Measurements from ENCODE around the gene FOSB. TPM values are rescaled to one million over a fixed set of nuclear protein-coding genes. Genes with fewer than 3 reads are reported as not detected.
A peak's percentile ranks its signal among the peaks of the same experiment; 100 is the strongest.

FOSB gene
- total and polyA plus RNA-seq, 4 donors: 0.18 to 1.3 (median 0.40) TPM

DNA sequence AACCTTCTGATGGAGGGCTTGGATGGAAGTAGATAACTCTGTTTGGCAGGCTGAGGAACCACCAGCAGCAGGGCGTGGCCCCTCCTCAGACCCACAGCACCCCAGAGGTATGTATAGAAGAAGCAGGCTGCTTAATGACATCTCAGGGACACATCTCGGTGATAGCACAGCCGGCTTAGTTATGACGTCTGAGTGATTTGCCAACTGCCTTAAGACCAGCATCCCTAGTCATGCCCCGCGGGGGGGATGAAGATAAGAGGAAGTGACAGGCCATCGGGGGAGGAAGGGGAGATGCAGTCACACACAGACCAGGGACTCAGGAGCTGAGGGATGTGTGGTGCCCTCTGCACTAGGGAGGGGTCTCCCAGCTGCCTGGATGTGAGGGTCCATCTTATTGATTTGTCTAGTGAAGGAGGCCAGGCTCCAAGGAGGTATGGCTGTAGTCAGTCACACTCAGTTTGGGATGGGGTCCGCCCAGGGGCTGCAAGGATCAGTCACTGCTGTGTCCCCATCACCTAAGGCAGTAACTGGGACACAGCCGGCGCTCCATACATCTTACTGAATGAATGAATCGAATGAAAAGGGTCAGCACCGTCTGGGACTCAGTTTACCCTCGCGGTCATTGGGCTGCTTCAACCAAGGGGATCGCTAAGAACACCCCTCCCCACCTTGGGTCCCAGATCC, 24.9 kb upstream of the FOSB start (continued):
- no peak for TF ChIP-seq YY1 (IDR thresholded peaks at IDR 0.05)

DNA sequence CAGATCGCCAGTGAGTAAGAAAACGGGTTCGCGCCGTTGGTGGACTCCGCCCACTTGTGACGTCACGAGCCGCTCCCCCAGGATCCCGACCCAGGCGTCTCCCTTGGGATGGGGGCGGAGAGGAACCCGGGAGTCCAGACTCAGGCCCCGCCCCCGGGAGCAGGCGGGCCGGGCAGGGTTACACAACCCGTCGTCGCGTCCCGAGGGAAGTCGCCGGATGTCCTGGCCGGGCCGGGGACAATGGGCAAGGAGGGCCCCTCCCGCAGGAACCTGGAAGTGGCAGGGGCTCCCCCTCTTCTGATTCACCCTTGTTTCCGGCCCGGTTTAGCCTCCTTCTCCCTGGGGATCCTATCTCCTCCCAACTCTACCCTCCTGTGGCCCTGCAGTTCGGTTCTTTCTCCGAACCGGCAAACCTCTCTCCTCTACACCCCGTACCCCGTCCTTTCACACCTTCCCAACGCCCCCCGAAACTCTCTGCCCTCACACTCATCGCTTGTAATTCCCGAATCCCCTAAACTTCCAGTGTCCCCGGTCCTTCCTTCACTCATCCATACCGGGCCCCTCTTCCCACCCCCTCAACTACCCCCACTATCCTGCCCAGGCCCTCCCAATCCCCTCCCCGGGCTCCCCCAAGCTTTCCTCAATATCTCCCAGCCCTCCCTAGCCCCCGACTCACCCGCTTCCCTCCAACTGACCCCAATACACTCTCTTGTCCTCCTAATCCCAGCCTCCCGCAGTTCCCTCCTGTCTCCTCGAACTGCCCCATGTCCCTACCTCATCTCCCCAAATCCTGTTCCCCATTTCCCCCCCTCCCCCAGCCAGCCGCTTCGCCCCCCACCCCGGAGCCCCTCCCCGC, 24.1 kb upstream of the FOSB start:
- H3K4me1 ChIP-seq (ENCODE audit: control insufficient read depth in 4 of 4, insufficient read depth in 4 of 4, low read length in 3 of 4): peaks cover 4 to 17% (median 9%) of the 10 kb centered on the region in 4 donors

More for the DNA sequence above, 24.1 kb upstream of the FOSB start:
- Histone ChIP-seq H3K4me3 (ENCODE audit: low read depth in 1 of 3, low read length in 3 of 3) (peak overlapping the region in 2 of 3 donors; percentile 48), H3K36me3 (ENCODE audit: control insufficient read depth in 4 of 4, insufficient read depth in 3 of 4, low read depth in 1 of 4, low read length in 3 of 4) (no peaks in the 10 kb centered on the region), H3K9ac (ENCODE audit: low read depth in 1 of 2, low read length in 2 of 2) (peak overlapping the region; percentile 40 to 64), H3K27me3 (ENCODE audit: control insufficient read depth in 4 of 4, insufficient read depth in 4 of 4, low read length in 3 of 4) (no peaks in the 10 kb centered on the region), H3K9me3 (ENCODE audit: control insufficient read depth in 4 of 4, low read length in 3 of 4) (no peaks in the 10 kb centered on the region), H3K27ac (ENCODE audit: low read depth in 1 of 2, low read length in 2 of 2) (peak overlapping the region; percentile 67 to 79)
- TF ChIP-seq, protein P1, sequence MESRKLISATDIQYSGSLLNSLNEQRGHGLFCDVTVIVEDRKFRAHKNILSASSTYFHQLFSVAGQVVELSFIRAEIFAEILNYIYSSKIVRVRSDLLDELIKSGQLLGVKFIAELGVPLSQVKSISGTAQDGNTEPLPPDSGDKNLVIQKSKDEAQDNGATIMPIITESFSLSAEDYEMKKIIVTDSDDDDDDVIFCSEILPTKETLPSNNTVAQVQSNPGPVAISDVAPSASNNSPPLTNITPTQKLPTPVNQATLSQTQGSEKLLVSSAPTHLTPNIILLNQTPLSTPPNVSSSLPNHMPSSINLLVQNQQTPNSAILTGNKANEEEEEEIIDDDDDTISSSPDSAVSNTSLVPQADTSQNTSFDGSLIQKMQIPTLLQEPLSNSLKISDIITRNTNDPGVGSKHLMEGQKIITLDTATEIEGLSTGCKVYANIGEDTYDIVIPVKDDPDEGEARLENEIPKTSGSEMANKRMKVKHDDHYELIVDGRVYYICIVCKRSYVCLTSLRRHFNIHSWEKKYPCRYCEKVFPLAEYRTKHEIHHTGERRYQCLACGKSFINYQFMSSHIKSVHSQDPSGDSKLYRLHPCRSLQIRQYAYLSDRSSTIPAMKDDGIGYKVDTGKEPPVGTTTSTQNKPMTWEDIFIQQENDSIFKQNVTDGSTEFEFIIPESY (IDR thresholded peaks at IDR 0.05): no peak
- TF ChIP-seq YY1 (IDR thresholded peaks at IDR 0.05) (peak; percentile 33), HNF4G (IDR thresholded peaks at IDR 0.05) (no peak), FOXA1 (IDR thresholded peaks at IDR 0.05) (no peak), HNF4A (conservative IDR thresholded peaks at IDR 0.05) (peak; percentile 55 to 63), GABPA (IDR thresholded peaks at IDR 0.05 in 1 of 2, conservative IDR thresholded peaks at IDR 0.05 in 1 of 2) (peak; percentile 46 to 83), TAF1 (conservative IDR thresholded peaks at IDR 0.05) (no peak), SP1 (IDR thresholded peaks at IDR 0.05) (peak; percentile 76), JUND (IDR thresholded peaks at IDR 0.05) (peak in 1 of 2 donors; percentile 58), RXRA (IDR thresholded peaks at IDR 0.05) (peak; percentile 25 to 41), RAD21 (IDR thresholded peaks at IDR 0.05) (peak in 1 of 2 donors; percentile 22), FOXA2 (IDR thresholded peaks at IDR 0.05) (no peak), EGR1 (IDR thresholded peaks at IDR 0.05; ENCODE audit: low read depth in 2 of 2) (peak; percentile 44 to 75), NR2F2 (IDR thresholded peaks at IDR 0.05) (peak; percentile 28)
- TF ChIP-seq, protein P2, sequence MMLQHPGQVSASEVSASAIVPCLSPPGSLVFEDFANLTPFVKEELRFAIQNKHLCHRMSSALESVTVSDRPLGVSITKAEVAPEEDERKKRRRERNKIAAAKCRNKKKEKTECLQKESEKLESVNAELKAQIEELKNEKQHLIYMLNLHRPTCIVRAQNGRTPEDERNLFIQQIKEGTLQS (IDR thresholded peaks at IDR 0.05): no peak
- TF ChIP-seq, protein P3, sequence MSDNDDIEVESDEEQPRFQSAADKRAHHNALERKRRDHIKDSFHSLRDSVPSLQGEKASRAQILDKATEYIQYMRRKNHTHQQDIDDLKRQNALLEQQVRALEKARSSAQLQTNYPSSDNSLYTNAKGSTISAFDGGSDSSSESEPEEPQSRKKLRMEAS (IDR thresholded peaks at IDR 0.05): no peak
- TF ChIP-seq, protein P4, sequence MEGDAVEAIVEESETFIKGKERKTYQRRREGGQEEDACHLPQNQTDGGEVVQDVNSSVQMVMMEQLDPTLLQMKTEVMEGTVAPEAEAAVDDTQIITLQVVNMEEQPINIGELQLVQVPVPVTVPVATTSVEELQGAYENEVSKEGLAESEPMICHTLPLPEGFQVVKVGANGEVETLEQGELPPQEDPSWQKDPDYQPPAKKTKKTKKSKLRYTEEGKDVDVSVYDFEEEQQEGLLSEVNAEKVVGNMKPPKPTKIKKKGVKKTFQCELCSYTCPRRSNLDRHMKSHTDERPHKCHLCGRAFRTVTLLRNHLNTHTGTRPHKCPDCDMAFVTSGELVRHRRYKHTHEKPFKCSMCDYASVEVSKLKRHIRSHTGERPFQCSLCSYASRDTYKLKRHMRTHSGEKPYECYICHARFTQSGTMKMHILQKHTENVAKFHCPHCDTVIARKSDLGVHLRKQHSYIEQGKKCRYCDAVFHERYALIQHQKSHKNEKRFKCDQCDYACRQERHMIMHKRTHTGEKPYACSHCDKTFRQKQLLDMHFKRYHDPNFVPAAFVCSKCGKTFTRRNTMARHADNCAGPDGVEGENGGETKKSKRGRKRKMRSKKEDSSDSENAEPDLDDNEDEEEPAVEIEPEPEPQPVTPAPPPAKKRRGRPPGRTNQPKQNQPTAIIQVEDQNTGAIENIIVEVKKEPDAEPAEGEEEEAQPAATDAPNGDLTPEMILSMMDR (IDR thresholded peaks at IDR 0.05; ENCODE audit: low read depth, low read length, missing input control): no peak
- TF ChIP-seq, protein P5, sequence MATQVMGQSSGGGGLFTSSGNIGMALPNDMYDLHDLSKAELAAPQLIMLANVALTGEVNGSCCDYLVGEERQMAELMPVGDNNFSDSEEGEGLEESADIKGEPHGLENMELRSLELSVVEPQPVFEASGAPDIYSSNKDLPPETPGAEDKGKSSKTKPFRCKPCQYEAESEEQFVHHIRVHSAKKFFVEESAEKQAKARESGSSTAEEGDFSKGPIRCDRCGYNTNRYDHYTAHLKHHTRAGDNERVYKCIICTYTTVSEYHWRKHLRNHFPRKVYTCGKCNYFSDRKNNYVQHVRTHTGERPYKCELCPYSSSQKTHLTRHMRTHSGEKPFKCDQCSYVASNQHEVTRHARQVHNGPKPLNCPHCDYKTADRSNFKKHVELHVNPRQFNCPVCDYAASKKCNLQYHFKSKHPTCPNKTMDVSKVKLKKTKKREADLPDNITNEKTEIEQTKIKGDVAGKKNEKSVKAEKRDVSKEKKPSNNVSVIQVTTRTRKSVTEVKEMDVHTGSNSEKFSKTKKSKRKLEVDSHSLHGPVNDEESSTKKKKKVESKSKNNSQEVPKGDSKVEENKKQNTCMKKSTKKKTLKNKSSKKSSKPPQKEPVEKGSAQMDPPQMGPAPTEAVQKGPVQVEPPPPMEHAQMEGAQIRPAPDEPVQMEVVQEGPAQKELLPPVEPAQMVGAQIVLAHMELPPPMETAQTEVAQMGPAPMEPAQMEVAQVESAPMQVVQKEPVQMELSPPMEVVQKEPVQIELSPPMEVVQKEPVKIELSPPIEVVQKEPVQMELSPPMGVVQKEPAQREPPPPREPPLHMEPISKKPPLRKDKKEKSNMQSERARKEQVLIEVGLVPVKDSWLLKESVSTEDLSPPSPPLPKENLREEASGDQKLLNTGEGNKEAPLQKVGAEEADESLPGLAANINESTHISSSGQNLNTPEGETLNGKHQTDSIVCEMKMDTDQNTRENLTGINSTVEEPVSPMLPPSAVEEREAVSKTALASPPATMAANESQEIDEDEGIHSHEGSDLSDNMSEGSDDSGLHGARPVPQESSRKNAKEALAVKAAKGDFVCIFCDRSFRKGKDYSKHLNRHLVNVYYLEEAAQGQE (IDR thresholded peaks at IDR 0.05): peak; percentile 12
- WGBS: under 1% methylated on average over 49 of the region's 49 CpGs
- peak; percentile 78 for DNase-seq (ENCODE audit: low spot score)

All from liver (tissue), 9 donors.